Lower leg skin (tissue), 4 donors: ENCODE measurements around the gene DOK5. TPM values are rescaled to one million over a fixed set of nuclear protein-coding genes. Genes with fewer than 3 reads are reported as not detected.

Experiments used
- DNase-seq, 2 donors: peaks; one replicate each; pipeline ENCODE4 v3.0.0-alpha.2; 2019; ENCODE audit warnings: low spot score in 2 of 2
- H3K4me3 ChIP-seq: fragments of 200-600 bp; sonication (generic); 2 replicates; pipeline ENCODE4 v1.5.1; 2017; ENCODE audit warnings: mild to moderate bottlenecking, low read depth; ENCODE audit not compliant: poor library complexity, severe bottlenecking
- POLR2A ChIP-seq, 2 donors: fragments of 450-650 bp; IDR thresholded peaks; one replicate each; pipeline ENCODE4 v1.6.1; 2016 to 2017; ENCODE audit warnings: antibody characterized with exemption in 2 of 2, mild to moderate bottlenecking in 1 of 2, moderate library complexity in 1 of 2
- WGBS, 2 donors: methylation state at CpG; one replicate each; pipeline ENCODE4 v1.1.5; 2018; 5-methylcytosine and 5-hydroxymethylcytosine counted together
- intact Hi-C: fragments of 100-400 bp; cut with DNase I; formaldehyde crosslinking; loops from one replicate; pipeline ENCODE4 v1.15.0; 2023; ENCODE audit warnings: low total_unique reads
- total RNA-seq, 4 donors: library from RNA; depleted of rRNA; stranded (reverse); fragments of >200 nt; gene quantifications; one replicate each; pipeline ENCODE4 v1.1.0, GENCODE V29; 2016
- TF ChIP-seq, protein P1 (sequence below), 3 donors: fragments of 450-650 bp; IDR thresholded peaks; one replicate each; pipeline ENCODE4 v1.5.1; 2016; ENCODE audit warnings: antibody characterized with exemption in 3 of 3, mild to moderate bottlenecking in 3 of 3, moderate library complexity in 2 of 3

The DOK5 gene
- total RNA-seq, 4 donors from 2014 or later: 0.23 to 1.3 (median 1.2) TPM; not detected in 1

DNA sequence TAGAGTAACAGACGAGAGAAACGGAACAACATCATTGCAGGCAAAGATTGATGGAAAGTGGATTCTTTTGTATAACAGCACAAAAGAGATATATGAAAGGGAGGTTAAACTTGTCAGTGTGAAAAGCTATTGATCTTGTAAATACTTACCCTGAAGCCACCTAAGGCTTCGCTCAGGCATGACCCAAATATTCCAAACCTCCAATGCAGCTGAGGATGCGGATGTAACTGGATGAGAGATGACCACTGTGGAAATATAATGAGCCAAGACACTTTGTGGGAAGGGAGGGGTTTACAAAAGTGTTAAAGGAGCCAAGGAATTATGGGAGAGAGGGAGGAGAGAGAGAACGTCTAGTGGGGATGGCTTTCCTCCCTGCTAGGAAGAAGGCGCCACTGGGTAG lies 112.0 kb downstream of the DOK5 start:
- TF ChIP-seq, protein P1, sequence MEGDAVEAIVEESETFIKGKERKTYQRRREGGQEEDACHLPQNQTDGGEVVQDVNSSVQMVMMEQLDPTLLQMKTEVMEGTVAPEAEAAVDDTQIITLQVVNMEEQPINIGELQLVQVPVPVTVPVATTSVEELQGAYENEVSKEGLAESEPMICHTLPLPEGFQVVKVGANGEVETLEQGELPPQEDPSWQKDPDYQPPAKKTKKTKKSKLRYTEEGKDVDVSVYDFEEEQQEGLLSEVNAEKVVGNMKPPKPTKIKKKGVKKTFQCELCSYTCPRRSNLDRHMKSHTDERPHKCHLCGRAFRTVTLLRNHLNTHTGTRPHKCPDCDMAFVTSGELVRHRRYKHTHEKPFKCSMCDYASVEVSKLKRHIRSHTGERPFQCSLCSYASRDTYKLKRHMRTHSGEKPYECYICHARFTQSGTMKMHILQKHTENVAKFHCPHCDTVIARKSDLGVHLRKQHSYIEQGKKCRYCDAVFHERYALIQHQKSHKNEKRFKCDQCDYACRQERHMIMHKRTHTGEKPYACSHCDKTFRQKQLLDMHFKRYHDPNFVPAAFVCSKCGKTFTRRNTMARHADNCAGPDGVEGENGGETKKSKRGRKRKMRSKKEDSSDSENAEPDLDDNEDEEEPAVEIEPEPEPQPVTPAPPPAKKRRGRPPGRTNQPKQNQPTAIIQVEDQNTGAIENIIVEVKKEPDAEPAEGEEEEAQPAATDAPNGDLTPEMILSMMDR (IDR thresholded peaks at IDR 0.05): no peak
- no peak for TF ChIP-seq POLR2A (IDR thresholded peaks at IDR 0.05)

DNA sequence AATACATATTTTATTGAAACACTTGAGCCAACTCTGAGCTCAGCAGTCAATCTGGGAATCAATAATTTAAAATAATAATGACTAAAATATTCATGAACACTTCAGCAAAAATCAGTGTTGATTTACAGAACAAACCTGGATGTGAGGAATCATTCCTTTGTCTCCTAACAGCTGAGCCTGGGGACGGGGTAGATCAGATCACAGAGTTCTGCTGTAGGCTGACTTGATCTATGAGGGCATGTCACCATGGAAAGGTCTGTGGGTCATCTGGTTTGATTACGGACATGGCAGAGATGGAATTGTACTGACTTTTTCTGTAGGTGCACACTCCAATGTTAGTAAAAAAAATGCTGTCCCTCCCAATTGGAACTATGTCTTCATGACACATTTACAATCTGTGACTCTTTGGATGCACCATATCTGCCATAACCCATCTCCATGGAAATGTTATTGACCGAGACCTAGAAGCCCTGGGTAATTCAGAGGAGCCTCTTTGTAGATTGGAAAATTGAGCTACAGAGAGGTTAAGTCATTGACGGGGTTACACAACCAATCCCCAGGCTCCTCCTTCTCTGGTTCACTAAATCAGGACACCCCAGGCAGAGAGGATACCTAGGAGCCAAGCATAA lies 114.1 kb downstream of the DOK5 start:
- 71 to 77% methylated on average over 4 of the region's 4 CpGs for WGBS, 2 donors
- no peak for TF ChIP-seq POLR2A (IDR thresholded peaks at IDR 0.05)
- TF ChIP-seq, protein P1 (IDR thresholded peaks at IDR 0.05): no peak
- intact Hi-C loops: no loop called here
- no peak overlapping the region for H3K4me3 ChIP-seq
- DNase-seq: no peak

More for the DNA sequence above, 112.0 kb downstream of the DOK5 start:
- DNase-seq: no peak
- H3K4me3 ChIP-seq: no peak overlapping the region
- intact Hi-C loops: no loop called here
- 73 to 80% methylated on average over 6 of the region's 6 CpGs for WGBS, 2 donors

DNA sequence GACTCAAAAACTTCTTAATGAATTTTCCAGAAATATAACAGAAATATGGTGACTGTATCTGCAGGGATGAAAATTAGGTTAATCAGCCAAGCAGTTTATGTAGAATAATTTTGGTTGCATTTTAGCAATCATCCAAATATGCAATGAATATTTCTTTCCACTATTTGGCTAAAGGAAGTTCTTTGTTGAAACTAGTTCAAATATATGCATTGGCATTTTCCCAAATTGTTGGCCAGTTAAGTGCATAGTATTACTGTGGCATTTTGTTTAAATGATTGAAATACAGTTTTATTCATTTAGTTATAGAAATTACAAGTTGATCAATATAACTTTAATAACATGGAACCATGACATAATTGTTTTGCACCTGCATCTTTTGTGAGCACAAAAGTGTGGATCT lies 115.5 kb downstream of the DOK5 start:
- intact Hi-C loops: no loop called here
- H3K4me3 ChIP-seq: no peak overlapping the region
- no peak for DNase-seq
- no peak for TF ChIP-seq POLR2A (IDR thresholded peaks at IDR 0.05)
- TF ChIP-seq, protein P1 (IDR thresholded peaks at IDR 0.05): no peak

DNA sequence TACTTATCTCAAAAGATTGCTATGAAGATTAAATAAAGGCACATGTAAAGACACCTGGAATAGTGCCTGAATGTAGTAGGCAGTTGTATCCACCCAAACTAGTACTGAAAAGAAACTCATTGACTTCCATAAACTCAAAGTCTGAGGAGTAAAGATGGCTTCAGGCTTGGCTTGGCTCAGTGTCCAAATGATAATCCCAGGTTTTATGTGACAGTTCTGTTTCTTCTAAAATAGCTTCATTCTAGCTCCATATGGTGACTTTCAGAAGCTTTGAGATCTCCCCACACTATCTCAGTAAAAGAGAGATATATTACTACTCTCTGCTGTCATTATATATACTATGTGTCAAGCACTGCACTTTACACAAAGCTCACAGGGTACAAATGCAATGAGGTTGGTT lies 121.3 kb downstream of the DOK5 start:
- DNase-seq: no peak
- TF ChIP-seq POLR2A (IDR thresholded peaks at IDR 0.05): no peak
- TF ChIP-seq, protein P1 (IDR thresholded peaks at IDR 0.05): no peak
- intact Hi-C loops: no loop called here
- no peak overlapping the region for H3K4me3 ChIP-seq

DNA sequence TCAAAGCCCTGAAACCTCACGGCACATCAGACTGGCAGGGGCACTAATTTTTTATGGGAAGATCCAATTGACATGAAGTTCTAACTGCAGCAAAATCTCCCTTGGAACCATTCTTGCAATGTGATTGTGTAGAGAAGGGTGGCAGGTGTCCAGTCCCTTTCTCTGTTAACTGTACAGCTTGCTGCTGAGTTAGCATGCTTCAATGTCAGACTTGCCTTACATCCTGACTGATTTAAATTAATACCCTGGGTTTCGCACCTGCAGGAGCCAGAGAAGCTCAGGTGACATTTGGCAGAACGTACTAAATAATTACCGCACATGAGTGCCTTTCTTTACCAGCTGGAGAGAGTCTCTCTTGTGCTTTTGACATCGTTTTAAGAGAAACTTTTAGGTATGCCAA lies 123.0 kb downstream of the DOK5 start:
- H3K4me3 ChIP-seq: no peak overlapping the region
- WGBS, 2 donors: 63 to 71% methylated on average over 5 of the region's 5 CpGs
- DNase-seq: no peak
- TF ChIP-seq, protein P1 (IDR thresholded peaks at IDR 0.05): no peak
- TF ChIP-seq POLR2A (IDR thresholded peaks at IDR 0.05): no peak
- intact Hi-C loops: no loop called here

DNA sequence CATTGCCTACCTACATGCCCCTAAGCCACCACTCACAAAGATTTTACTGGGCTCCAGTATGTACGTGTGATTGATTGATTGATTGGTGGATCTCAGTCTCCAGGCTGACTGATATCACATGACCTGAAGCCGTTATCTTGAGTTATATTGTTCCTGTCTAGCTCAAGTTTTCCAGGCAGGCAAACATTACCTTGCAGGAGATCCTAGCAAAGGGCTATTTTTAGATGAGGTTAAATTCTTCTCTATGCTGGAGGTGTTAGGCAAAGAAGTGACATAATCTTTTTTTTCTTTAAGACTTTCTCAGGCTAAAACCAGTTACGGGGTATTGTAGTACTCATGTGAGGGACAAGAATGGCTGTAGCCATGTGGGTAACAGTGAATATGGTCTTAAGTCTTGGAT lies 125.2 kb downstream of the DOK5 start:
- WGBS, 2 donors: 68 to 84% methylated on average over 3 of the region's 3 CpGs
- intact Hi-C loops: no loop called here
- DNase-seq: no peak
- H3K4me3 ChIP-seq: no peak overlapping the region
- TF ChIP-seq POLR2A (IDR thresholded peaks at IDR 0.05): no peak
- TF ChIP-seq, protein P1 (IDR thresholded peaks at IDR 0.05): no peak
